ENCODE results near the gene NRIP2. TPM values are rescaled to one million over a fixed set of nuclear protein-coding genes. Genes with fewer than 3 reads are reported as not detected.

NRIP2 gene
- total RNA-seq, 2 experiments from 2014 or later, result not detected

DNA sequence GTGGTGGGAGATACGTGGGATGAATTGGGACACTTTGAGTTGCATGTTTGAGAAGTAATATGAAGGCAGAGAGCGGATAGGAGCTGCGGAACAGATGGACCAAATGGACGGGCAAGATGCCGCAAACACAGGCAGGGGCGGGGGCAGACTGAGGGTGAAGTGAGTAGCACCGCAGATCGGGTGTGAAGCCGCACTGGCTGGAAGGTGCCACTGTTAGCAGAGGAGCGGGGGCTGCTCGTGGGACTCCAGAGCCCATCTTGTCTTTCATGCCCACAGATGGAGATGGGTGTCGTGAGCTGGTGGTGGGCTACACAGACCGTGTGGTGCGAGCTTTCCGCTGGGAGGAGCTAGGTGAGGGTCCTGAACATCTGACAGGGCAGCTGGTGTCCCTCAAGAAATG lies 15.0 kb downstream of the NRIP2 start:
- Mint-ChIP-seq H3K36me3 (ENCODE audit: low read depth) (peaks cover 89% of the 10 kb centered on the region), H3K9me3 (no peaks in the 10 kb centered on the region), H3K27me3 (no peaks in the 10 kb centered on the region), H3K4me3 (no peak overlapping the region), H3K27ac (no peak overlapping the region), H3K4me1 (ENCODE audit: low read depth) (peaks cover 13% of the 10 kb centered on the region)
- DNase-seq, result no peak
- no peaks in the 10 kb centered on the region for H3K27me3 ChIP-seq (ENCODE audit: control insufficient read depth in 1 of 2, insufficient read depth in 2 of 2, low read length in 2 of 2)
- H3K36me3 ChIP-seq (ENCODE audit: insufficient read depth, low read length), result peaks cover 82% of the 10 kb centered on the region
- no peaks in the 10 kb centered on the region for H3K9me3 ChIP-seq (ENCODE audit: control insufficient read depth in 1 of 2, insufficient read depth in 1 of 2, low read length in 2 of 2)
- peaks cover 4% of the 10 kb centered on the region for H3K4me1 ChIP-seq (ENCODE audit: insufficient read depth, low read length)
- no peak overlapping the region for H3K27ac ChIP-seq (ENCODE audit: low read depth in 1 of 2, low read length in 2 of 2)
- ATAC-seq (ENCODE audit: poor library complexity), result no peak
- intact Hi-C loops (cut with DNase I, micrococcal nuclease), result no loop called here
- H3K4me3 ChIP-seq (ENCODE audit: low read length), result no peak overlapping the region
- TF ChIP-seq, protein P1, sequence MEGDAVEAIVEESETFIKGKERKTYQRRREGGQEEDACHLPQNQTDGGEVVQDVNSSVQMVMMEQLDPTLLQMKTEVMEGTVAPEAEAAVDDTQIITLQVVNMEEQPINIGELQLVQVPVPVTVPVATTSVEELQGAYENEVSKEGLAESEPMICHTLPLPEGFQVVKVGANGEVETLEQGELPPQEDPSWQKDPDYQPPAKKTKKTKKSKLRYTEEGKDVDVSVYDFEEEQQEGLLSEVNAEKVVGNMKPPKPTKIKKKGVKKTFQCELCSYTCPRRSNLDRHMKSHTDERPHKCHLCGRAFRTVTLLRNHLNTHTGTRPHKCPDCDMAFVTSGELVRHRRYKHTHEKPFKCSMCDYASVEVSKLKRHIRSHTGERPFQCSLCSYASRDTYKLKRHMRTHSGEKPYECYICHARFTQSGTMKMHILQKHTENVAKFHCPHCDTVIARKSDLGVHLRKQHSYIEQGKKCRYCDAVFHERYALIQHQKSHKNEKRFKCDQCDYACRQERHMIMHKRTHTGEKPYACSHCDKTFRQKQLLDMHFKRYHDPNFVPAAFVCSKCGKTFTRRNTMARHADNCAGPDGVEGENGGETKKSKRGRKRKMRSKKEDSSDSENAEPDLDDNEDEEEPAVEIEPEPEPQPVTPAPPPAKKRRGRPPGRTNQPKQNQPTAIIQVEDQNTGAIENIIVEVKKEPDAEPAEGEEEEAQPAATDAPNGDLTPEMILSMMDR (IDR thresholded peaks at IDR 0.05), result no peak
- ChIA-PET CTCF (no interaction called here), POLR2A (no interaction called here)

DNA sequence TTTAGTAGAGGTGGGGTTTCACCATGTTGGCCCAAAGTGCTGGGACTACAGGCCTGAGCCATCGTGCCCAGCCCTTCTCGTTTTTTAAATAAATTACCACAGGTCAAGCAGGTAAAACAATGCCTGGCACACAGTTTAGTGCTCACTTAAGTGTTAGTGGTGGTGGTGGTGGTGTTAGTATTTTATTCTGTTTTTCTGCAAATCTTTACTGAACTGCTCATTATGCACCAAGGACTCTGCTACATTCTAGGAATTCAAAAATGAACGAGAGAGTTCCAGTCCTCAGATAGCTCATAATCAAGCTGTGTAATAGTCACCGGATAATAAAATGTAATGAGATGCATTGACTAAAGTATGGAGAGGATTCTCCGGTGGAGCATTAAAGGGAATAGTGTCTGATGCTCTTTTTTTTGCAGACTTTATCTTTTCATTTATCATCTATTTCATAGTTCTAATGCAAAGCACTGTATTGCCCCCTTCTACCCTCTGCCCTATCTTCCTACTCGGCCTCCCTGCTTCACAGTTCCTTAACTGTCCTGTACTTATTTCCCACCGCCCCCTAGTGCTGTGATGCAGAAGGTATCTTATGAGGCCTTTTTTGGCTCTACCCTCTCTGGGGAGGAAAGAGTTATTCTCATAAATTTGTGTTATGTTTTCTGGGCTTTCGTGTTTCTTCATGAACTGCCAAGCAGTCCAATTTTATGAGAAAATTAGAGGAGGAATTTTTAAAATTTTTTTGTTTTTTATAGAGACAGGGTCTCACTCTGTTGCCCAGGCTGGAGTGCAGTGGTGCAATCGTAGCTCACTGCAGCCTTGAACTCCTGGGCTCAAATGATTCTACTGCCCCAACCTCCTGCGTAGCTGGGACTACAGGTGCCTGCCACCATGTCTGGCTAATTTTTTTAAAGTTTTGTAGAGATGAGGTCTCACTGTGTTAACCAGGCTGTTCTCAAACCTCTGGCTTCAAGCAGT lies 21.3 kb downstream of the NRIP2 start:
- Mint-ChIP-seq H3K27ac (peak overlapping the region; percentile 99), H3K4me3 (peak overlapping the region; percentile 96), H3K27me3 (no peaks in the 10 kb centered on the region), H3K4me1 (ENCODE audit: low read depth) (peaks cover 43% of the 10 kb centered on the region), H3K36me3 (ENCODE audit: low read depth) (peaks cover 45% of the 10 kb centered on the region), H3K9me3 (no peaks in the 10 kb centered on the region)
- DNase-seq (peak in 13 of 14 experiments; percentile 16 to 73 (median 32)), ATAC-seq (ENCODE audit: poor library complexity) (peak; percentile 12)
- CTCF ChIA-PET, result interaction anchor here (1.0 to 2.6 kb wide), 3 partner anchors 18 to 131 kb away, joined by 4 to 12 read pairs (median 4); no protein-coding TSS in a partner anchor
- Histone ChIP-seq H3K27ac (ENCODE audit: low read depth in 1 of 2, low read length in 2 of 2) (peak overlapping the region; percentile 91 to 93), H3K36me3 (ENCODE audit: insufficient read depth, low read length) (peaks cover 30% of the 10 kb centered on the region), H3K9me3 (ENCODE audit: control insufficient read depth in 1 of 2, insufficient read depth in 1 of 2, low read length in 2 of 2) (no peaks in the 10 kb centered on the region), H3K4me1 (ENCODE audit: insufficient read depth, low read length) (peaks cover 18% of the 10 kb centered on the region), H3K4me3 (ENCODE audit: low read length) (peak overlapping the region; percentile 82), H3K27me3 (ENCODE audit: control insufficient read depth in 1 of 2, insufficient read depth in 2 of 2, low read length in 2 of 2) (no peaks in the 10 kb centered on the region)
- POLR2A ChIA-PET, result interaction anchor here (0.6 to 2.1 kb wide), 6 partner anchors 13 to 122 kb away, joined by 3 to 37 read pairs (median 4); partner anchors contain the start of genes FKBP4, FOXM1, NRIP2 and RHNO1
- intact Hi-C loops (cut with DNase I, micrococcal nuclease), result loop anchor here (1.0 to 5.0 kb wide), 5 partner anchors 19 to 130 kb away; partner anchors contain the start of genes FKBP4 (in 1 of the 2), FOXM1 (in 1 of the 2) and RHNO1 (in 1 of the 2)
- TF ChIP-seq, protein P1 (IDR thresholded peaks at IDR 0.05), result peak; percentile 74

DNA sequence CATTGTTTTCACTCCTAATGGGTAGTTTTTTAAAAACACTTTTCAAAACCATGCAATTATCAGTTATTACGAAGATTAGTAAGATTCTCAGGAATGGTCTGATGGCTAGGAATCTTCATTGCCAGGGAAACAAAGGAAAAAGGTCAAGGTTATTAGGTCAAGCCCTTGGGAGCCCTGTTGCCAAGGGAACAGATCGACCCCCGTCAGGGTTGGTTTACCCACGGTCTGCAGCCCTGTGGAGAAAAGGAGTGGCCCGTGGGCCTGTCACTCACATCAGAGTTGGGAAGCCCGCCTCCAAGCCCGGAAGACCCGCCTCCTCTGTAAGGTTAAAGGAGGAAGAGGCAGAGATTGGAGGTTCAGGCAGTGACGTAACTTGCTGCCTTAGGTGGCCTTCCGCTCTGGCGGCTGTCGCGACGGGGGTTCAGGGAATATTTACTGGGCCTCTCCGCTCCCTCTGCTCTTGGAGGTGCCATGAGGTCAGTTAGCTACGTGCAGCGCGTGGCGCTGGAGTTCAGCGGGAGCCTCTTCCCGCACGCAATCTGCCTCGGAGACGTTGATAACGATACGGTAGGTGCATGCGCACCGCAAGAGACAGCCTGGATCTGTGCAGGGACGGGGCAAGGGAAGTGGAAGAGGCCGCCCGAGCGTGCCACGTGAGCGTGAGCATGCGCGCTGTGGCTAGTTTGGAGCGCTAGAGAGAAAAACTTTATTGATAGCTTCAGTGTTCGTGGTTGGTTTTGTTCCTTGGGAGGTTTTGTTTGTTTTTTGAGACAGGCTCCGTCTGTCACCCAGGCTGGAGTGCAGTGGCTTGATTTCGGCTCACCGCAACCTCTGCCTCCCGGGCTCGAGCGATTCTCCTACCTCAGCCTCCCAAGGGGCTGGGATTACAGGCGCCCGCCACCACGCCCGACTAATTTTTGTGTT lies 22.3 kb downstream of the NRIP2 start, which contains the start of gene ITFG2:
TSS of gene ITFG2 (plus strand) at position 379 of the 924 bp plus-strand sequence. CDS start at position 472, 93 bp downstream.
- Histone ChIP-seq H3K27ac (ENCODE audit: low read depth in 1 of 2, low read length in 2 of 2) (peak within 1 kb of the TSS; percentile 91 to 93), H3K9me3 (ENCODE audit: control insufficient read depth in 1 of 2, insufficient read depth in 1 of 2, low read length in 2 of 2) (no peaks in the 10 kb centered on the region), H3K4me3 (ENCODE audit: low read length) (peak within 1 kb of the TSS; percentile 82), H3K4me1 (ENCODE audit: insufficient read depth, low read length) (peaks cover 18% of the 10 kb centered on the region), H3K36me3 (ENCODE audit: insufficient read depth, low read length) (peaks cover 21% of the 10 kb centered on the region), H3K27me3 (ENCODE audit: control insufficient read depth in 1 of 2, insufficient read depth in 2 of 2, low read length in 2 of 2) (no peaks in the 10 kb centered on the region)
- CTCF ChIA-PET, result interaction anchor here (1.8 to 2.6 kb wide), 2 partner anchors 17 to 130 kb away, joined by 4 to 12 read pairs; no protein-coding TSS in a partner anchor
- intact Hi-C loops (cut with DNase I, micrococcal nuclease), result loop anchor here (1.0 to 5.0 kb wide), 6 partner anchors 18 to 129 kb away; partner anchors contain the start of genes FKBP4 (in 2 of the 2), FOXM1 (in 1 of the 2), RHNO1 (in 1 of the 2) and TULP3 (in 1 of the 2)
- H3K4me1 Mint-ChIP-seq (ENCODE audit: low read depth), result peaks cover 37% of the 10 kb centered on the region
- peaks cover 36% of the 10 kb centered on the region for H3K36me3 Mint-ChIP-seq (ENCODE audit: low read depth)
- H3K4me3 Mint-ChIP-seq, result peak within 1 kb of the TSS; percentile 96
- TF ChIP-seq, protein P1 (IDR thresholded peaks at IDR 0.05), result no peak
- H3K27ac Mint-ChIP-seq, result peak within 1 kb of the TSS; percentile 99
- POLR2A ChIA-PET, result interaction anchor here (0.5 to 2.1 kb wide), 6 partner anchors 12 to 121 kb away, joined by 3 to 37 read pairs (median 4); partner anchors contain the start of genes FKBP4, FOXM1, NRIP2 and RHNO1
- no peaks in the 10 kb centered on the region for H3K9me3 Mint-ChIP-seq
- DNase-seq (peak; percentile 90 to 98 (median 94)), ATAC-seq (ENCODE audit: poor library complexity) (peak; percentile 91)
- H3K27me3 Mint-ChIP-seq, result no peaks in the 10 kb centered on the region
